HCT116 (cell line): ENCODE data around the gene CRHR1. TPM values are rescaled to one million over a fixed set of nuclear protein-coding genes. Genes with fewer than 3 reads are reported as not detected.

Experiments used
- ATAC-seq: fragments of 200-7000 bp; cut with Tn5 transposase; 2 replicates; pipeline ENCODE4 v1.9.1; 2020; ENCODE audit warnings: mild to moderate bottlenecking, moderate library complexity
- BruUV-seq: library from RNA; stranded (reverse); fragments of 400-500 nt; replicated peaks from 2 replicates; lab custom pipeline; 2021; lab: Mats Ljungman, UMichigan
- CTCF ChIA-PET: fragments of 300-600 bp; sonication (Branson Sonifier 250); formaldehyde crosslinking; loops from one replicate; lab custom pipeline; 2021; ENCODE audit warnings: antibody characterized with exemption; lab: Charles Lee
- POLR2A ChIA-PET: fragments of 300-600, 350-600 bp; sonication (Branson Sonifier 250); formaldehyde crosslinking; loops from one replicate; lab custom pipeline; 2021; ENCODE audit warnings: antibody characterized with exemption; lab: Charles Lee
- RAD21 ChIA-PET, 2 experiments: fragments of 300-600 bp; sonication (Branson Sonifier 250); formaldehyde crosslinking; loops; one replicate each; lab custom pipeline; 2023; ENCODE audit warnings: low total read pairs in 2 of 2; ENCODE audit not compliant: uncharacterized antibody in 2 of 2, unreplicated experiment in 2 of 2, low non-redundant PET in 1 of 2; lab: Charles Lee
- DNase-seq: peaks from one replicate; pipeline ENCODE4 v3.0.0-alpha.2; 2010; ENCODE audit warnings: low read depth, low spot score
- H2AFZ ChIP-seq: fragments of 200-600 bp; shearing (Covaris generic), sonication (generic); 2 replicates; pipeline ENCODE4 v1.6.1; 2017; ENCODE audit warnings: low read depth, mixed run types, mixed read lengths, antibody characterized with exemption, low read length; ENCODE audit not compliant: poor library complexity, severe bottlenecking
- H3K27ac ChIP-seq: 2 replicates; pipeline ENCODE4 v1.5.1; 2012; ENCODE audit warnings: low read depth, low read length
- H3K27me3 ChIP-seq: fragments of 200-600 bp; sonication (generic); 2 replicates; pipeline ENCODE4 v1.6.1; 2016; ENCODE audit warnings: mixed run types, low read length, mixed read lengths; ENCODE audit not compliant: insufficient read depth
- H3K36me3 ChIP-seq, 2 experiments: fragments of 200-500 bp in 1 of 2; fragments of 200-600 bp in 1 of 2; sonication (Bioruptor generic) in 1 of 2; sonication (generic) in 1 of 2; 2 replicates each; pipeline versions ENCODE4 v1.5.1 to v1.6.1; 2014 to 2016; ENCODE audit warnings: low read length in 2 of 2, inconsistent platforms in 1 of 2, mixed read lengths in 1 of 2, mixed run types in 1 of 2; ENCODE audit not compliant: insufficient read depth in 2 of 2, control insufficient read depth in 1 of 2
- H3K4me1 ChIP-seq, 2 experiments: fragments of 200-600 bp in 1 of 2; sonication (generic) in 1 of 2; 2 replicates each; pipeline versions ENCODE4 v1.5.1 to v1.6.1; 2012 to 2017; ENCODE audit warnings: low read length in 2 of 2, inconsistent platforms in 1 of 2, mild to moderate bottlenecking in 1 of 2, mixed read lengths in 1 of 2, mixed run types in 1 of 2, moderate library complexity in 1 of 2; ENCODE audit not compliant: insufficient read depth in 2 of 2, control insufficient read depth in 1 of 2
- H3K4me2 ChIP-seq: fragments of 200-600 bp; sonication (generic); 2 replicates; pipeline ENCODE4 v1.6.1; 2017; ENCODE audit warnings: mixed run types, low read length, mixed read lengths
- H3K4me3 ChIP-seq, 2 experiments: fragments of 200-600 bp in 1 of 2; sonication (generic) in 1 of 2; replicated peaks in 1 of 2; 2 replicates each; pipeline ENCODE4 v1.5.1; 2011 to 2016; ENCODE audit warnings: low read length in 2 of 2, control low read depth in 1 of 2, low read depth in 1 of 2, mild to moderate bottlenecking in 1 of 2, mixed read lengths in 1 of 2, mixed run types in 1 of 2
- H3K79me2 ChIP-seq: fragments of 200-600 bp; sonication (generic); 2 replicates; pipeline ENCODE4 v1.6.1; 2017; ENCODE audit warnings: mild to moderate bottlenecking, mixed run types, low read length, moderate library complexity, mixed read lengths; ENCODE audit not compliant: insufficient read depth
- H3K9ac ChIP-seq: fragments of 200-600 bp; sonication (generic); 2 replicates; pipeline ENCODE4 v1.6.1; 2016; ENCODE audit warnings: low read length, mixed read lengths
- H3K9me2 ChIP-seq: fragments of 200-600 bp; sonication (generic), shearing (Covaris generic); 2 replicates; pipeline ENCODE4 v1.6.1; 2017; ENCODE audit warnings: mixed run types, mild to moderate bottlenecking, moderate library complexity; ENCODE audit not compliant: insufficient read depth
- H3K9me3 ChIP-seq, 2 experiments: fragments of 200-500 bp in 1 of 2; fragments of 200-600 bp in 1 of 2; sonication (Bioruptor generic) in 1 of 2; sonication (generic) in 1 of 2; 2 replicates each; pipeline ENCODE4 v1.6.1; 2014 to 2017; ENCODE audit warnings: low read length in 2 of 2, mixed read lengths in 2 of 2, inconsistent platforms in 1 of 2, low read depth in 1 of 2, mild to moderate bottlenecking in 1 of 2, mixed run types in 1 of 2, moderate library complexity in 1 of 2; ENCODE audit not compliant: control insufficient read depth in 1 of 2, insufficient read depth in 1 of 2
- H4K20me1 ChIP-seq: fragments of 200-600 bp; sonication (generic), shearing (Covaris generic); 2 replicates; pipeline ENCODE4 v1.6.1; 2017; ENCODE audit warnings: mixed run types, mild to moderate bottlenecking, moderate library complexity; ENCODE audit not compliant: insufficient read depth
- ATF3 ChIP-seq: IDR thresholded peaks from 2 replicates; pipeline ENCODE4 v1.6.1; 2012
- CBX3 ChIP-seq: IDR thresholded peaks from 2 replicates; pipeline ENCODE4 v1.6.1; 2012; ENCODE audit warnings: low read depth
- CTCF ChIP-seq, 3 experiments: fragments of 200-600 bp in 1 of 3; sonication (generic) in 1 of 3; IDR thresholded peaks in 2 of 3; conservative IDR thresholded peaks in 1 of 3; 2 replicates each; pipeline ENCODE4 v1.5.1; 2012 to 2017; ENCODE audit warnings: low read depth in 2 of 3, low read length in 2 of 3, antibody characterized with exemption in 1 of 3, borderline replicate concordance in 1 of 3, control low read depth in 1 of 3, mild to moderate bottlenecking in 1 of 3, mixed read lengths in 1 of 3, mixed run types in 1 of 3, moderate library complexity in 1 of 3; ENCODE audit not compliant: insufficient read depth in 1 of 3
- JUND ChIP-seq: IDR thresholded peaks from 2 replicates; pipeline ENCODE4 v1.6.1; 2012
- POLR2A ChIP-seq: IDR thresholded peaks from 2 replicates; pipeline ENCODE4 v1.7.0; 2011; ENCODE audit warnings: borderline replicate concordance; ENCODE audit not compliant: insufficient read depth, insufficient read length; ENCODE audit errors: extremely low read depth
- RAD21 ChIP-seq: IDR thresholded peaks from 2 replicates; pipeline ENCODE4 v1.6.1; 2012; ENCODE audit warnings: low read depth, mild to moderate bottlenecking
- REST ChIP-seq: IDR thresholded peaks from 2 replicates; pipeline ENCODE4 v1.6.1; 2012; ENCODE audit warnings: low read depth
- SRF ChIP-seq: IDR thresholded peaks from 2 replicates; pipeline ENCODE4 v1.6.1; 2012; ENCODE audit warnings: low read depth
- TCF7L2 ChIP-seq: IDR thresholded peaks from 2 replicates; pipeline ENCODE4 v1.7.0; 2011; ENCODE audit warnings: borderline replicate concordance, inconsistent platforms; ENCODE audit not compliant: insufficient read depth, insufficient read length; ENCODE audit errors: extremely low read depth
- ZBTB33 ChIP-seq: IDR thresholded peaks from 2 replicates; pipeline ENCODE4 v1.6.1; 2011; ENCODE audit warnings: mild to moderate bottlenecking, low read length, moderate library complexity; ENCODE audit not compliant: insufficient replicate concordance; ENCODE audit errors: extremely low read depth
- ZFX ChIP-seq: fragments of 450-650 bp; IDR thresholded peaks from 2 replicates; pipeline ENCODE4 v1.6.1; 2017
- intact Hi-C: fragments of 100-400 bp; cut with micrococcal nuclease; formaldehyde crosslinking; loops from 2 replicates; pipeline ENCODE4 v1.10.0; 2022
- total RNA-seq: library from RNA; stranded (reverse); gene quantifications from one replicate; pipeline ENCODE4 v1.2.1, GENCODE V29; 2021; ENCODE audit not compliant: unreplicated experiment

Gene CRHR1
- total RNA-seq, 1 experiment from 2014 or later: 0.12 TPM

GRCh38 chr17:45846646-45847045 is 62.5 kb downstream of the CRHR1 start:
- no peak overlapping the region for H3K4me3 ChIP-seq
- no peaks in the 10 kb centered on the region for H3K36me3 ChIP-seq
- H3K9ac ChIP-seq: no peak overlapping the region
- CTCF ChIA-PET: interaction anchor here (1.6 kb wide), 1 partner anchor 11 kb away, joined by 5 read pairs; no protein-coding TSS in a partner anchor
- no peaks in the 10 kb centered on the region for H3K9me3 ChIP-seq
- no peaks in the 10 kb centered on the region for H3K79me2 ChIP-seq
- no peak overlapping the region for H3K4me2 ChIP-seq
- no peak for TF ChIP-seq RAD21
- no peak for TF ChIP-seq ZBTB33
- TF ChIP-seq CBX3: no peak
- TF ChIP-seq REST: no peak
- no peak for TF ChIP-seq SRF
- TF ChIP-seq CTCF (IDR thresholded peaks at IDR 0.05 in 2 of 3, conservative IDR thresholded peaks at IDR 0.05 in 1 of 3; ENCODE audit: borderline replicate concordance in 1 of 3, insufficient read depth in 1 of 3, low read depth in 2 of 3, low read length in 2 of 3): no peak
- no peak for TF ChIP-seq TCF7L2
- TF ChIP-seq ATF3: no peak
- TF ChIP-seq ZFX: no peak
- no peak for TF ChIP-seq JUND
- no peak for TF ChIP-seq POLR2A
- no peaks in the 10 kb centered on the region for H3K27me3 ChIP-seq
- peaks cover 0 to 8% of the 10 kb centered on the region in 2 experiments; a peak in 2 of 4 replicates for H3K4me1 ChIP-seq
- intact Hi-C loops: no loop called here
- H2AFZ ChIP-seq: no peak overlapping the region
- RAD21 ChIA-PET: no interaction called here
- H4K20me1 ChIP-seq: no peaks in the 10 kb centered on the region
- POLR2A ChIA-PET: no interaction called here
- DNase-seq (no peak), ATAC-seq (no peak)
- no TSS peak for BruUV-seq
- no peaks in the 10 kb centered on the region for H3K9me2 ChIP-seq
- H3K27ac ChIP-seq: no peak overlapping the region
